PC-9 (cell line): ENCODE results near the gene FLNB.

Experiments
- CTCF ChIP-seq: fragments of 200-600 bp; sonication (generic); conservative IDR thresholded peaks from 2 replicates; pipeline ENCODE4 v1.6.1; 2017; ENCODE audit warnings: mixed run types, antibody characterized with exemption, mild to moderate bottlenecking, moderate library complexity
- EZH2 ChIP-seq: fragments of 200-600 bp; sonication (generic); IDR thresholded peaks from 2 replicates; pipeline ENCODE4 v1.8.0; 2017; ENCODE audit warnings: antibody characterized with exemption, low read depth

- TF ChIP-seq CTCF (no peak), EZH2 (no peak)
Observed at GRCh38 chr3:58189691-58190090, 181.5 kb downstream of the FLNB start.
